ENCODE results near the gene CPB1.
"Not testable (repeated sequence)": the region's sequence is repeated elsewhere in the genome, so short reads cannot be mapped to it uniquely, and the experiment has no call there.

CPB1 gene

DNA sequence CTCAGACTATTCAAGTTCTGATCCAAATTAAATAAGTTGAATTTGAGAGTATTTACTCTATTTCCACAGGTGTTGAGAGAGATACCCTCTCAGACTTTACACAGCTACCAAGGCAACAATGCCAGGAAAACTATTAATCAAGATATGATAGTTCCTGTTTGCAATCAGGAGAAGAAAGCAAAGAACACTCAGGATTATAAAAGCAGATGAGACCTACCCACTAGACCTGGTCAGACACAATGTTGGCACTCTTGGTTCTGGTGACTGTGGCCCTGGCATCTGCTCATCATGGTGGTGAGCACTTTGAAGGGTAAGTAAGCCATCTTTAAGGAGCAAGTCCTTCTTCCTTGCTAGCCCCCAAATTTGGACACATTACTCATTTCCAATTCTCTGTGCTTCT lies at the start of gene CPB1:
Gene CPB1 (plus strand): TSS at position 227 of the 400 bp plus-strand sequence. CDS start 13 bp downstream, at position 240.
- no peak for DNase-seq

DNA sequence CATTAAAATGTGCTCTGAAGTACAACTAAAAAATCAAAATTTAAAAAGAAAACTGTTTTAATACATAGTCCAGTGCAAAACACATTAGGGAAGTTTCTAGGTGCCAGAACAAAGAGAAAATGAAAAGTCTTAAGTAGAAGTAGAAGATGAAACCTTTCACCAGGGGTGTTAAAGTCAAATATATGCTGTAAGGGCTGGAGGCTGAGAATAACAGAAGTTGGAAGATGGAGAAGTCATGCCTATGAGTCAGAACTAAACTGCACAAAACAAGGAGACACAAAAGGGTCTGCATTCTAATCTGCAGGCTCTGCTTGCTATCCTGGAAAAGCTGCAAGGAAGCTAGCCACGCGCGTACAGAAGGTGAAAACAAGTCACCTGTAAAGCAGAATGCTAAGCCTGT lies 48.7 kb upstream of the CPB1 start:
- DNase-seq, result no peak

DNA sequence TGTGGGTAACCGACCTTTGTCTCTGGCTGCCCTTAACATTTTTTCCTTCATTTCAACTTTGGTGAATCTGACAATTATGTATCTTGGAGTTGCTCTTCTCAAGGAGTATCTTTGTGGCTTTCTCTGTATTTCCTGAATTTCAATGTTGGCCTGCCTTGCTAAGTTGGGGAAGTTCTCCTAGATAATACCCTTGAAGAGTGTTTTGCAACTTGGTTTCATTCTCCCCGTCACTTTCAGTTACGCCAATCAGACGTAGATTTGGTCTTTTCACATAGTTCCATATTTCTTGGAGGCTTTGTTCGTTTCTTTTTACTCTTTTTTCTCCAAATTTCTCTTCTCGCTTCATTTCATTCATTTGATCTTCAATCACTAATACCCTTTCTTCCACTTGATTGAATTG lies 42.6 kb upstream of the CPB1 start:
- not testable (repeated sequence) for DNase-seq

- not testable (repeated sequence) for DNase-seq
Observed at GRCh38 chr3:148786159-148786558, 41.5 kb upstream of the CPB1 start.

DNA sequence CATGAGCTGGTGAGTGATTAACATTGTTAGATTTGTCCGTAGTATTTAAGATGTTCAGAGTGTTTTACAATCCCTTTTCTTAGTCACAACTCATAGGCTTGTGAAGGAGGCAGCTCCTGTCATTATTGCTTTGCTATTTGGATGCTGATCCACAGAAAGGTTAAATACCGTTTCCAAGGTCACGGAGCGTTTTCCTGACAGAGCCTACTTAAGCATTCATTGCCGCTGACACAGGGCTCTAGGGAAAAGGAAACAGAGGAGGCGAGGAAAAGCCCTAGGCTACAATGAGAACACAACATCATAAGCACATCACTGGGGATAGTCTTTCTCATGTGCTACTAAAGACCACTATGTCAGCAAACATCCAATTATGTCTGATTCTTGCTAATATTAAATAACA lies 38.5 kb upstream of the CPB1 start:
- no peak for DNase-seq

DNA sequence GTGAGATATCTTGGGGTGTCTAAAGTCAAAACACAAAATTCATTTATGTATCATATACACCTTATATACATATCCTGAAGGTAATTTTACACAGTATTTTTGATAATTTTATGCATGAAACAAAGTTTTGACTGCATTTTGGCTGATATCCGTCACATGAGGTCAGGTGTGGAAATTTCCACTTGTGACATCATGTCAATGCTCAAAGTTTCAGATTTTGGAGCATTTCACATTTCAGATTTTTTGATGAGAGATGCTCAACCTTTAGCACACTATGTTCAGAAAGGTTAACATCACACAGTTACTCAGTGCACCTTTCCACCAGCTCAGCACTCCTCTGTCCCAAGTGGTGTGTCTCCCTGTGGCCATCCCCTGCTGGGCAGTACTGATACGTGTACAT lies 37.7 kb upstream of the CPB1 start:
- DNase-seq, result no peak

DNA sequence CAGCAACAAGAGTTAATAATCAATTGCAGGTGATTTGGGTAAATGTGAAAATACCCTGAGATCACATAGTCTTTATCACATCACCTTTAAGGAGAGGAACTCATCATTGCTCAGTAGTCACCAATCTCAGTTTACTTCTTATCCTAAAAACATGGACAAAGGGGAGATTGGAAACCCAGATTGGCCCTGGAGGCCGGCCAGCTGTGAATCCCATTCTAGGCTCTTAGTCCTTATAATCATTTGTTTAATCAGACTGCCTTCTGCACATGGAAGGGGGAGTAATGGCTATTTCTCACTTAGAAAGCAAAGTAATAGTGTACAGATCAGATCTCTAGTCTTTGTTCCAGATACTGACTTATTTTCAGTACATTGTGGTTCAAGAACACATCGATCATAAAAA lies 37.2 kb upstream of the CPB1 start:
- no peak for DNase-seq

DNA sequence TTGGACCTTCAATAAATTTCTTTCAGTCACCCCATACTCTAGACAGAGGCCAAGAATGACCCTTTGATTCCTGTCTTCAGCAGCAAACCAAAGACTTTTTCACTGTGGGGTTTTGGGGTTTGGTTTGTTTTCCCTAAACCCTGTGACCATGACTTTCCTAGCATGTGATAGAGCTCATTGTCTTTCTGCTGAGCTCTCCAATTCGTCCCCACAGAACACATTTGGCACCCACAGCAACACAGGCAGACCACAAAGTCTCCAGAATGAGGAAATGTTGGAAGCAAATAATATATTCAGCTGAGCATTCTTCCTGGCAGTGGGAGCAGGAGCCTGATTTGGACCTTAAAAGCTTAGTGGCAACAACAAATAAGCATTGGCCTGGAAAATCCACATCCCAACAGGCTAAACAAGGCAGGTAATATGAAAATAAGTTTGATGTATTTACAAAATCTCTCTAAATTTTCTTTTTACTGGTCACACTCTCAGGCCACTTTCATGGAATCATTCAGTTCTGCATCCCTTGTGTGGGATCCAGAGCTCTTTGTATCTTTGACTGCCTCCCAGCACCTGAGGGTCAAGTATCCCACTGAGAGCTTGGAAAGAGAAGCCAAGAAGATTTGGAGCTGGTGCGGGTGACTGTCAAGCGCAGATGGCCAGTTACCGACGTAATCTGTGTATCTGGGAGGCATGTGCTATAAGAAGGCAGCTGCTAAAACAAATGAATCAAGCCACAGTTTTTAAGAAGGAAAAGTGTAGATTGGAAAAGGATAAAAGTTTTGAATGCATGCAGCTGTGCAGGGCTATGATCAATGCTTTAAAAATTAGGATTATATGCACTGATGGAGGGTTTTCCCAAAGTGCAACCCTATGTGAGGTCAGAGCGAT lies 36.5 kb upstream of the CPB1 start:
- no peak for DNase-seq

- no peak for DNase-seq
Observed at GRCh38 chr3:148791920-148792319, 35.7 kb upstream of the CPB1 start.

GRCh38 chr3:148792516-148792915 lies 35.1 kb upstream of the CPB1 start:
- no peak for DNase-seq

DNA sequence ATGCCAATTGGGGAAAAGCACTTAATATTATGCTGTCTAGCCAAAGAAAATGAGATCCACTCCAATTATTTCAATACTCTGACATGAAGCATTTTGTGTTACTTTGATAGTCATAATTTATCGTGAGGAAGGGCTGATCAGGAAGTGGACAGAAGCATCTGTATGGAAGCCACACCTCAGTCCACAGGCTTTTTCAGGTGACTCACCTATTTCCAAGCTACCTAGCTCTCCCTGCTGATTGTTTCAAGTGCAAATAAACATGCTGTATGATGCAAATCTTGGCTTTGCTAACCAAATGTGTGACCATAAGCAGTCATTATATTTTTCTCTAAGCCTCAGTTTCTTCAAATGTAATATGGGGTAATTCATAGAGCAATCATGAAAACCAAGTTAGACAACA lies 30.8 kb upstream of the CPB1 start:
- no peak for DNase-seq

GRCh38 chr3:148797795-148798194 lies 29.8 kb upstream of the CPB1 start:
- no peak for DNase-seq

GRCh38 chr3:148800414-148800813 lies 27.2 kb upstream of the CPB1 start:
- no peak for DNase-seq

DNA sequence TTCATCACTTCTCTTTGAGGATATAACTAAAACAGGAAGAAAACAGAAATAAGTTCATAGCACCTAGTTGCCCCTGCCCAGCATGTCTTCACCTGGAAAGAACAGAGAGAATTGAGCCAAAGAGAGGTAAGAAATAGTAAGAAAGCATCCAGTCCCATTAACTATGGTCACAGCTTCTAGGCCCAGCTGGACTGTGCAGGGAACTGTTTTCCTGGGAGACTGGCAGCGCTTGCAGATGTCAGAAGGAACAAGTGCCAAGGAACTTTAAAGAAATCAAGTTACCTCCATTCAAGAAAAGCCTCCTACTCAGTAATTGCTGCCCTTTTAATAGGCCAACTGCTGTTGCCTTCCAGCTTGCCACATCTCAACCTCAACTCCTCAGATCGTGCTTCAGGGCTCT lies 17.8 kb upstream of the CPB1 start:
- DNase-seq, result no peak

DNA sequence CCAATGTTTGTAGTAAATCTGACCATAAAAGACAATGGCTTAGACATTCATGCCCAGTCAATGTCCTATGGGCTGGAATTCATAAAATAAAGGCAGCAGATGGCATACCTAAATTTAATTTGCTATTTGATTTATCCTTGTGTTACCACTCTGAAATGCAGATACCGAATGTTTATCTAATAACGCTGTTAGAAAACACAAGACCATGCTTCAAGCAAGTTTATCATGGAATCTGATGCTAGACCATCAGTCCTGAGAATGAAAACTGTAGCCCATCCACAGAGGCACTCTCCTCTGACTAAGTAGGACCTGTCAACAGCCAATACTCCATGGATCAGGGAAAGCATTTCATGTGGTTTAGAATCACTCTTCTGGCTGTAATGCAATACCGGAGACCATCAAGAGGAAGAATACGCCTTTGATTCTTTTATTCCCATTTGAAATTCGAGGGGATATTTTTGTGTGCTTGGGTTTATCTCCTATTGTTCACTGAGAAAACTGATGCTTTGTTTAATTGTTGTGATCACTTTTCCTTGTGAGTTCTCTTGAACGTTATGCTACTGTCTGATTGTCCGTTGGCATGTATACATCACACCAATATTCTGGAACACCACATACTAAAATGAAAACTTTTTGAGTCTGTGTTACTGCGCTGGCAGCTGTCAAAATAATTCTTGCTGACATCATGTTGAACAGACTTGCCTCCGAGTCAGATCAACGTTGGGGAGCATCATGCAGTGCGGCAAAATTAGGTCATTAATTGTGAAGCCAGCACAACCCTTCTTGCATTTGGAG lies 12.1 kb upstream of the CPB1 start:
- no peak for DNase-seq

DNA sequence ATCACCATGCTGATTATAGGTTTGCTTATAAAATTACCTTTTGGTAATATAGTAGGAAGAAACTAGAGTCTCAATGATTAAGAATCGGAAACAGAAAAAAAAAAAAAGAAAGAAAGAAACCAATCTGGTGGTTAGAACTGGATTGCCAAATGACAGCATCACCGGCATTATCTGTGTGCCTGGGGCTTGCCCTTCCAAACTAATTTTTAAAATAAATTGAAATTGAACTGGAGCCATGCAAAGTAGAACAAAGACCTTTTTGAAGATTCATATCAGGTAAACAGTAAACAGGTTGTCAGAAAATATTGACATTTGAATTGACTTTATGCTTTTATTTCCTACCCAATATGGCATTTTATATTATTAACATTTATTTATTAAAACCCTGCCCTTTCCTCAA lies 11.2 kb upstream of the CPB1 start:
- DNase-seq, result no peak

- no peak for DNase-seq
Observed at GRCh38 chr3:148816981-148817525, 10.6 kb upstream of the CPB1 start.

- no peak for DNase-seq
Observed at GRCh38 chr3:148820361-148821245, 7.0 kb upstream of the CPB1 start.

DNA sequence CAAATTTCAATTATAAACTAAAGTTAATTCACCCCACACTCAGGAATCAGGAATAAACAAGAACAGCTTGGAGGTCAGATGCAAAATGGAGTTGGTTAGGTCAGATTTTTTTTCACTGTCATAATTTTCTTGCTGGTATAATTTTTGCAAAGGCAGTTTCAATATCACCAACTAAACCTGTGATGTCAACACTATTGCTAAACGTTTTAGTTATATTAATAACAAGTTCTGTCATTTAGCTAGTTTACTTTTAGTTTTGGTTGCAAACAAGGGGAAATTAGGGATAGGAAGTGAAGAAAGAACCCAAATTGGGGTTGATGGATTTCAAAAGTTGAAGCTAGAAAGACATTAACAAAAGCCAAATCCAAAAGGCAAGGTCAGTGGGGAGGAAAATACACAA lies 4.6 kb upstream of the CPB1 start:
- DNase-seq, result no peak

DNA sequence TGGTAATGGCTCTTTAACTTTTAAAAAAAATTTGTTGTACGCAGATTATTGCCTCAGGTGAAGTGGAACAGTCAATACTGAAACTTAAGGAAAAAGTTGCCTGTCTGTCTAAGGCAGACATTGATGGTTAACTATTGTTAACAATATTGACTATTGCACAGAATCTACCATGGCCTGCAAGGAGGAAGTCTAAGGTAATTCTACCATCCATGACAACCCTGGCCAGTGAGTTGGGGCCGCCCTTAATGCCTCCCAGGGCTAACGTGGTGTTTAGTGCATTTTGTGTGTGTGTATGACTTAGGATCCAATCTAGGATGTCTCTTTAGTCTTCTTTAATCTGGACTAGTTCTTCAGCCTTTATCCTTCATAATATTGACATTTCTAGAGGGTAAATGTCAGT lies 2.1 kb upstream of the CPB1 start:
- no peak for DNase-seq

GRCh38 chr3:148828136-148828690 lies 602 bp downstream of the CPB1 start:
- no peak for DNase-seq

DNA sequence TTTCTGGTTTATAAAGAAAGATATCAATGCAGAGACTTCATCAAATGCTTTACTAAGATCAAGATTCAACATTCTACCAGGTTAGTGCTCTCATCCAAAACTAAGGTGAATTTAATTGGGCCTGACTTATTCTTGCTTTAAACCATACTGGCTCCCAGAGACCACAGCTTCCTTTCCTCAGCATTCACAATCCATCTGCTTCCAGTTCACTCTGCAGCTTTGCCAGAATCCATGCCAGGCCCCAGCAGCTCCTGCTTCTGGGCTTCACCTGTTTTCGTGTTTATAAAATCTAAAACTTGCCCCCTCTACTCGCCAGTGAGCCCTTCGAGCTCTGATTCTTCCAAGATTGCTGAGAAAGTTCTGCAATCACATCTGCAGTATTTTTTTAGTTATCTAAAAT lies 2.3 kb downstream of the CPB1 start:
- DNase-seq, result no peak

GRCh38 chr3:148833223-148833622 lies 5.6 kb downstream of the CPB1 start:
- DNase-seq, result no peak

All from DMS79 (cell line).